GM04503 (cell line): ENCODE results near the gene GRIN1.

ENCODE experiments used
- DNase-seq: peaks from one replicate; pipeline ENCODE4 v3.0.0-alpha.2; 2012; ENCODE audit warnings: low read depth

The GRIN1 gene

GRCh38 chr9:137148242-137148641, 9.3 kb downstream of the GRIN1 start:
- no peak for DNase-seq

- DNase-seq: no peak
Observed at GRCh38 chr9:137148661-137149060, 9.7 kb downstream of the GRIN1 start.

- DNase-seq: no peak
Observed at GRCh38 chr9:137149363-137149762, 10.4 kb downstream of the GRIN1 start.

GRCh38 chr9:137149942-137150616, 11.1 kb downstream of the GRIN1 start:
- no peak for DNase-seq

- DNase-seq: no peak
Observed at GRCh38 chr9:137150617-137151457, 11.9 kb downstream of the GRIN1 start.

- no peak for DNase-seq
Observed at GRCh38 chr9:137152844-137153405, 14.0 kb downstream of the GRIN1 start.

- DNase-seq: no peak
Observed at GRCh38 chr9:137156567-137157375, 17.8 kb downstream of the GRIN1 start.

GRCh38 chr9:137157618-137158415, 18.9 kb downstream of the GRIN1 start:
- no peak for DNase-seq

GRCh38 chr9:137158625-137159024, 19.7 kb downstream of the GRIN1 start:
- no peak for DNase-seq

GRCh38 chr9:137159105-137160053, 20.4 kb downstream of the GRIN1 start:
- DNase-seq: no peak

- no peak for DNase-seq
Observed at GRCh38 chr9:137160054-137160425, 21.1 kb downstream of the GRIN1 start.

- DNase-seq: no peak
Observed at GRCh38 chr9:137160716-137161557, 22.0 kb downstream of the GRIN1 start.

GRCh38 chr9:137161558-137162486, 22.9 kb downstream of the GRIN1 start:
- DNase-seq: no peak

GRCh38 chr9:137162505-137163364, 23.8 kb downstream of the GRIN1 start:
- no peak for DNase-seq

- DNase-seq: no peak
Observed at GRCh38 chr9:137163365-137163715, 24.4 kb downstream of the GRIN1 start.

- no peak for DNase-seq
Observed at GRCh38 chr9:137163805-137164204, 24.9 kb downstream of the GRIN1 start.
